Effector memory CD4-positive, alpha-beta T cell (primary cell): ENCODE data around the gene CRACDL.

Experiments used
- DNase-seq, 3 donors: peaks; one replicate each; pipeline ENCODE4 v3.0.0-alpha.2; 2020
- H3K27ac ChIP-seq: 2 replicates; pipeline ENCODE4 v1.7.0; 2013; ENCODE audit warnings: mild to moderate bottlenecking, low read length, moderate library complexity; ENCODE audit not compliant: insufficient read depth, poor library complexity, severe bottlenecking
- H3K27me3 ChIP-seq: replicated peaks from 2 replicates; pipeline ENCODE4 v1.7.0; 2013; ENCODE audit warnings: mild to moderate bottlenecking, low read length; ENCODE audit not compliant: insufficient read depth, control insufficient read depth, poor library complexity, severe bottlenecking
- H3K36me3 ChIP-seq: 2 replicates; pipeline ENCODE4 v1.7.0; 2013; ENCODE audit warnings: mild to moderate bottlenecking, low read length, moderate library complexity; ENCODE audit not compliant: control insufficient read depth, insufficient read depth
- H3K4me1 ChIP-seq: 2 replicates; pipeline ENCODE4 v1.7.0; 2013; ENCODE audit warnings: low read length, mild to moderate bottlenecking; ENCODE audit not compliant: control insufficient read depth, insufficient read depth, poor library complexity, severe bottlenecking
- H3K4me3 ChIP-seq: 2 replicates; pipeline ENCODE4 v1.7.0; 2013; ENCODE audit warnings: low read length, low read depth, mild to moderate bottlenecking; ENCODE audit not compliant: insufficient read depth, poor library complexity, severe bottlenecking
- H3K9me3 ChIP-seq: 2 replicates; pipeline ENCODE4 v1.7.0; 2013; ENCODE audit warnings: mild to moderate bottlenecking, low read length, moderate library complexity; ENCODE audit not compliant: control insufficient read depth

Gene CRACDL

GRCh38 chr2:98748292-98749065, 187.5 kb downstream of the CRACDL start:
- Histone ChIP-seq H3K9me3 (no peaks in the 10 kb centered on the region), H3K4me1 (peaks cover 22% of the 10 kb centered on the region), H3K27me3 (no peaks in the 10 kb centered on the region), H3K27ac (no peak overlapping the region), H3K4me3 (no peak overlapping the region), H3K36me3 (no peaks in the 10 kb centered on the region)
- DNase-seq = no peak

DNA sequence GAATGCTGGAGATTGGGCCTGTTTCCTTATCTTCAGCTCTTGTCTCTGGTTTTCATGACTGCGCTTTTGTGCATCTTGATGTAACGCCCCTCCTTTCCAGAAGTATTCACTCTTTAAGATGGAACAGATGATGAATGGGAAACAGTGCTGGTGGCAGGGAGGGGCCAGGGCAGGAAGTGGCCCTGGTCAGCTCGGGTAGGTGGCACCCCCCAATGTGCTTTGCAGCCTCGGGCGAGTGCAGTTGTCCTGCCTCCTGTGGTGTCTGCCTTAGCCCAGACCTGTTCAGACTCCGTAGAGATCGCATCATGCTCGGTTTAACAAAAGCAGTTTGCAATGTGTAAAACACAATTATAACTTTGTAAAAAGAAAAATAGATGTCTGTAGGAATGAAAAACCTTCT, 188.1 kb downstream of the CRACDL start:
- peaks cover 22% of the 10 kb centered on the region for H3K4me1 ChIP-seq
- no peaks in the 10 kb centered on the region for H3K9me3 ChIP-seq
- no peaks in the 10 kb centered on the region for H3K27me3 ChIP-seq
- no peak for DNase-seq
- no peak overlapping the region for H3K27ac ChIP-seq
- H3K36me3 ChIP-seq = no peaks in the 10 kb centered on the region
- no peak overlapping the region for H3K4me3 ChIP-seq

DNA sequence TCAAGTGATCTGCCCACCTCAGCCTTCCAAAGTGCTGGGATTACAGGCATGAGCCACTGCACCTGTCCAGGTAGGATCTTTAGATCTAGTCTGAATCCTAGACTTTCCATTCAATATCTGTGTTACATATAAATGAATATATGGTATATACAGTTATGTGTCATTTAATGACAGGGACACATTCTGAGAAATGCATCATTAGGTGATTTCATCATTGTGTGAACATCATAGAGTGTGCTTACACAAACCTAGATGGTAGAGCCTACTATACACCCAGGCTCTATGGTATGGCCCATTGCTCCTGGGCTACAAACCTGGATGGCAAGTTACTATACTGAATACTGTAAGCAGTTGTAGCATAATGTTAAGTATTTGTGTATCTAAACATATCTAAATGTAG, 189.6 kb downstream of the CRACDL start:
- Histone ChIP-seq H3K27ac (no peak overlapping the region), H3K27me3 (no peaks in the 10 kb centered on the region), H3K9me3 (no peaks in the 10 kb centered on the region), H3K36me3 (no peaks in the 10 kb centered on the region), H3K4me3 (no peak overlapping the region), H3K4me1 (peaks cover 22% of the 10 kb centered on the region)
- no peak for DNase-seq

GRCh38 chr2:98744595-98744994, 191.4 kb downstream of the CRACDL start:
- Histone ChIP-seq H3K4me3 (no peak overlapping the region), H3K27me3 (no peaks in the 10 kb centered on the region), H3K36me3 (no peaks in the 10 kb centered on the region), H3K27ac (no peak overlapping the region), H3K4me1 (peaks cover 22% of the 10 kb centered on the region), H3K9me3 (no peaks in the 10 kb centered on the region)
- no peak for DNase-seq
